Calu3 (cell line): ENCODE data around the gene MAP4K1. TPM values are rescaled to one million over a fixed set of nuclear protein-coding genes. Genes with fewer than 3 reads are reported as not detected.

Experiments
- Bru-seq: library from RNA; stranded (reverse); fragments of 400-500 nt; gene quantifications from one replicate; lab custom pipeline; 2021; lab: Mats Ljungman, UMichigan
- BruChase-seq, 2 experiments: library from RNA; stranded (reverse); fragments of 400-500 nt; gene quantifications; one replicate each; lab custom pipeline; 2021; lab: Mats Ljungman, UMichigan
- BruUV-seq: library from RNA; stranded (reverse); fragments of 400-500 nt; replicated peaks from 2 replicates; lab custom pipeline; 2021; lab: Mats Ljungman, UMichigan
- CTCF ChIA-PET: fragments of 300-600 bp; sonication (Branson Sonifier 250); formaldehyde crosslinking; loops from one replicate; lab custom pipeline; 2022; ENCODE audit warnings: antibody characterized with exemption; lab: Charles Lee
- DNase-seq: peaks from one replicate; pipeline ENCODE4 v3.0.0; 2022
- H3K27ac Mint-ChIP-seq: one replicate; pipeline ENCODE4 v1.8.0; 2022; ENCODE audit warnings: mixed read lengths; ENCODE audit not compliant: unreplicated experiment
- H3K27me3 Mint-ChIP-seq: one replicate; pipeline ENCODE4 v1.8.0; 2022; ENCODE audit warnings: mixed read lengths; ENCODE audit not compliant: unreplicated experiment
- H3K36me3 Mint-ChIP-seq: one replicate; pipeline ENCODE4 v1.8.0; 2022; ENCODE audit warnings: mild to moderate bottlenecking, moderate library complexity, mixed read lengths; ENCODE audit not compliant: insufficient read depth, unreplicated experiment
- H3K4me1 Mint-ChIP-seq: one replicate; pipeline ENCODE4 v1.8.0; 2022; ENCODE audit warnings: mild to moderate bottlenecking, low read depth, mixed read lengths; ENCODE audit not compliant: unreplicated experiment
- H3K4me3 Mint-ChIP-seq: one replicate; pipeline ENCODE4 v1.8.0; 2022; ENCODE audit warnings: mild to moderate bottlenecking, low read depth, moderate library complexity, mixed read lengths; ENCODE audit not compliant: unreplicated experiment
- H3K9me3 Mint-ChIP-seq: one replicate; pipeline ENCODE4 v1.8.0; 2022; ENCODE audit warnings: low read depth, mixed read lengths; ENCODE audit not compliant: unreplicated experiment
- intact Hi-C: fragments of 100-400 bp; cut with micrococcal nuclease; formaldehyde crosslinking; loops from one replicate; pipeline ENCODE4 v1.10.0; 2022; ENCODE audit not compliant: unreplicated experiment
- long read RNA-seq: library from polyadenylated mRNA; stranded (forward); transcript quantifications from one replicate; pipeline ENCODE4 v2.0.0, GENCODE V29; 2022
- total RNA-seq: library from RNA; stranded (reverse); gene quantifications from 2 replicates; pipeline ENCODE4 v1.2.3, GENCODE V29; 2022
- TF ChIP-seq, protein P1 (sequence below): fragments of 200-600 bp; IDR thresholded peaks from one replicate; pipeline ENCODE4 v1.8.0; 2022; ENCODE audit warnings: antibody characterized with exemption; ENCODE audit not compliant: unreplicated experiment

MAP4K1 gene
- total RNA-seq (1.2 TPM in 1 of 2 replicates, not detected in the other), Bru-seq, nascent RNA (percentile 8 among the genes with signal in this experiment), BruChase-seq, experiment 1, labeled RNA remaining after a 6-hour chase (percentile 15 among the genes with signal in this experiment), BruChase-seq, experiment 2, labeled RNA remaining after a 2-hour chase (percentile 16 among the genes with signal in this experiment)
- long read RNA-seq, partial matches to known transcripts: 2 of 3 reads
- long read RNA-seq, other reads (novel, unspliced or antisense): 1 of 3 reads

DNA sequence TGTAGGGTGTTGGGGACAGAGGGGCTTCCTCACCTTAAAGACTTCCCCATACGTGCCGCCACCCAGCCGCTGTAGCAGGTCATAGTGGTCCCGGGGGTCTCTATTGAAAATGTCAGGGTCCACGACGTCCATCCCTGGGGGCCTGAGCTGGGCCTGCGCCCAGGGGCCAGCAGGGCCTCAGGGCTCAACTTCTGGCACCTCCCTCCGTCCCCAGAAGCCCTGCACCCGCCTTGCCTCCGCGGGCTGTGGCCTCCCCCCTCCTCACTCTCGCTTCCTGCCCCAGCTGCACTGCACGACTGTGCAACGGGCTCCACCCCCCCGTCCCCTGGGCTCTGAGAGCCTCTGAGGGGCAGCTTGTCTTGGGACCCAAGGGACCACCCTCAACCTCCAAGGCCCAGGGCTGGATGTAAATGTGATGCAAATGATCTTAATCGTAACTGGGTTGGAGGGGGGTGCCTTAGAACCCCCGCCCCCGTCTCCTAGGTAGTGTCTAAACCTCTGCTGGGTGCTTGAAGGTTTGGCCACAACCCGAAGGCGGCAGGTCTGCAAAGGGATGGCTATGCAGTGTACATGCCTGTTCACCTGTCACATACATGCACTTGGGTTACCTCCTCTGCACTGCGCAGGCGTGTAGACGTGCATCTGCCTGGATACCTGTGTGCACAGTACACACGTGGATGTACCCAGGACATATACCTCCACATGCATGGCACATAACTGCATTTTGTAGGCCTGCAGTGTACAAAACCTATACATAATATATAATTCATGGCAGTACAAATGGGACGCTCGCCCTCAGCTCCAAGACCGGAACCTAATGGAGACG is at the start of gene MAP4K1:
MAP4K1 (minus strand) TSS at position 190 of the 826 bp plus-strand sequence; CDS start at position 132, 58 bp downstream.
- H3K4me3 Mint-ChIP-seq: peak within 1 kb of the TSS; percentile 98

DNA sequence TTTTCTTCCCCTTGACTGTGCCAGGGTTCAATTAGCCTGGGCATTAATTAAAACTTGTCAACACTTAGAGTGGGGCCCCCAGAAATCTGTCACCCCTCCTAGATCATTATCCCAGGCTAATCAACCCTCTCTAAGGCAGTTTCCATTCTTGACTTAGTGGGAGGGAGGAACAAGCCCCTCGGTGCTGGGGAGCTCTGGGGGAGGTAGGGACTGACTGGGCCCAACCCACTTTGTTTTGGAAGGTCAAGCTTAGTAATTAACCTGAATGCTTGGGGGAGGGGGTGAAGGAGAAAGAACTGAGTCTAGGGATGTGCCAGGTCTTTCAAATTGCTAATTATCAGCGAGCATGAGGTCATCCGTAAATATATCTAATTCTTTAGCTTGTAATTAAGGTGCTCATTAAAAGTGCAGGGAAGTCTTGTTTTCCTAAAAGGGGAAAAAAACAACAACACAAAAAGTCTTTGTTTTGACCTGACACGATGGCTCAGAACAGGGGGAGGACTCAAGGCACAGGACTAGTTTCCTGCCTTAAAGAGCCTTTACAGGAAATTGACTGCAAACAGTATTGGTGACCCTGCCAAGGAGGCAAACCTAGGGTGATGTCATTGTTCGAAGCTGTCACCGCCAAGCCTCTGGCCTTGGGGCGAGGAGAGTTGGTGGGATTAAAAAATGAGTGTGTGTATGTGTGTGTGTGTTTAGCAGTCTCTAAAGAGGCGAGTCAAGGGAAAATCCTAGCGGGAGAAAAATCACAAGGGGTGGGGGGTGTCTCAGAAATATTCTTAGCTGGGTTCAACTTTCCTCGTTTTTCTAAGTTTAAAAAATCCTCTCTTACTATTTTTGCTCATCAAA is 49.1 kb upstream of the MAP4K1 start:
- H3K4me3 Mint-ChIP-seq: peak overlapping the region; percentile 29
- DNase-seq: peak; percentile 74
- CTCF ChIA-PET: interaction anchor here (0.6 to 2.6 kb wide), 6 partner anchors 8 to 29 kb away, joined by 3 to 10 read pairs (median 4); no protein-coding TSS in a partner anchor
- peaks cover 100% of the 10 kb centered on the region for H3K4me1 Mint-ChIP-seq
- peaks cover 98% of the 10 kb centered on the region for H3K36me3 Mint-ChIP-seq
- no TSS peak for BruUV-seq
- no peaks in the 10 kb centered on the region for H3K9me3 Mint-ChIP-seq
- H3K27me3 Mint-ChIP-seq: no peaks in the 10 kb centered on the region
- TF ChIP-seq, protein P1, sequence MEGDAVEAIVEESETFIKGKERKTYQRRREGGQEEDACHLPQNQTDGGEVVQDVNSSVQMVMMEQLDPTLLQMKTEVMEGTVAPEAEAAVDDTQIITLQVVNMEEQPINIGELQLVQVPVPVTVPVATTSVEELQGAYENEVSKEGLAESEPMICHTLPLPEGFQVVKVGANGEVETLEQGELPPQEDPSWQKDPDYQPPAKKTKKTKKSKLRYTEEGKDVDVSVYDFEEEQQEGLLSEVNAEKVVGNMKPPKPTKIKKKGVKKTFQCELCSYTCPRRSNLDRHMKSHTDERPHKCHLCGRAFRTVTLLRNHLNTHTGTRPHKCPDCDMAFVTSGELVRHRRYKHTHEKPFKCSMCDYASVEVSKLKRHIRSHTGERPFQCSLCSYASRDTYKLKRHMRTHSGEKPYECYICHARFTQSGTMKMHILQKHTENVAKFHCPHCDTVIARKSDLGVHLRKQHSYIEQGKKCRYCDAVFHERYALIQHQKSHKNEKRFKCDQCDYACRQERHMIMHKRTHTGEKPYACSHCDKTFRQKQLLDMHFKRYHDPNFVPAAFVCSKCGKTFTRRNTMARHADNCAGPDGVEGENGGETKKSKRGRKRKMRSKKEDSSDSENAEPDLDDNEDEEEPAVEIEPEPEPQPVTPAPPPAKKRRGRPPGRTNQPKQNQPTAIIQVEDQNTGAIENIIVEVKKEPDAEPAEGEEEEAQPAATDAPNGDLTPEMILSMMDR: no peak
- intact Hi-C loops: loop anchor here (2.0 kb wide), 2 partner anchors 16 to 26 kb away; no protein-coding TSS in a partner anchor
- peak overlapping the region; percentile 100 for H3K27ac Mint-ChIP-seq

More for the DNA sequence above, at the start of gene MAP4K1:
- Mint-ChIP-seq H3K9me3 (no peaks in the 10 kb centered on the region), H3K36me3 (peaks cover 40% of the 10 kb centered on the region), H3K4me1 (peaks cover 13% of the 10 kb centered on the region), H3K27me3 (peaks cover 21% of the 10 kb centered on the region), H3K27ac (peak within 1 kb of the TSS; percentile 98)
- DNase-seq: no peak
- CTCF ChIA-PET: interaction anchor here (0.6 to 2.4 kb wide), 6 partner anchors 17 to 642 kb away, joined by 3 to 11 read pairs (median 4); partner anchors contain the start of gene FAM98C
- no TSS peak for BruUV-seq
- TF ChIP-seq, protein P1: no peak
- intact Hi-C loops: no loop called here

DNA sequence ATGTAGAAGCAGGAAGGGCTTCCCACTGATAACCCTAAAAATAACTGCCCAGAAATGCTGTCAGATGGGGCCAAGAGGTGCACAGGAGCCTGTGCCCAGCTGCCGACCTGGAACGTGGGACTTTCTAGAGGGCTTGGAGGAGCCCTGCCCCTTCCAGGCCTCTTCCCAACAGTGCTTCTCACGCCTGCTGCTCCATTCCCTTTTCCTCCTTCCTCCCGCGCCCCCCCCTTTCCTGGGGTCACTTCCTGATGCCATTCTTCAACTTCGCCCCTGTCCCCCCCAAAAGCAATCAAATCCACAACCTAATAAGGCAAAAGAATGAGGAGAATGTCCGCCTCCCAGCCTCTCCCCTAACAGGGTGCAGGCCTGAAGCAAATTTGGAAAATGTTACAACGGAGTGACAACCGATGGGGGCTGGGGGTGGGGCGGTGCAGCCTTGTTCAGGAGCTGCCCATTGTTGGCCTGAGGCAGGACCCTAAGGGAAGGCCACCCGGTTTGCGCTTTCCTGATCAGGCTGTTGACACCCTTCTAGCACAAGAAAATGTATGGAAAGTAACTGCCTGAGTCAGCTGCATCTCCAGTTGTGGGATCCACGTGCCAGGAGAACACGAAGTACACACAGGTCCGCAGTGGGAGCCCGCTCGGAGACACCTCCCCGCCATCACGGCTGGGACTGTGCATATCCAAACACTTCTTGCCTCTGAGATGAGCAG is 48.4 kb upstream of the MAP4K1 start:
- Mint-ChIP-seq H3K27me3 (no peaks in the 10 kb centered on the region), H3K4me3 (peak overlapping the region; percentile 29), H3K9me3 (no peaks in the 10 kb centered on the region), H3K27ac (peak overlapping the region; percentile 100), H3K4me1 (peaks cover 100% of the 10 kb centered on the region), H3K36me3 (peaks cover 98% of the 10 kb centered on the region)
- peak; percentile 84 for DNase-seq
- TF ChIP-seq, protein P1: no peak
- intact Hi-C loops: loop anchor here (2.0 kb wide), 2 partner anchors 17 to 27 kb away; no protein-coding TSS in a partner anchor
- CTCF ChIA-PET: interaction anchor here (0.9 to 2.6 kb wide), 6 partner anchors 7 to 30 kb away, joined by 3 to 10 read pairs (median 4); no protein-coding TSS in a partner anchor
- no TSS peak for BruUV-seq
